HK-2 (cell line): ENCODE results near the gene ALDH1L2.

Experiments used
- DNase-seq: peaks from one replicate; pipeline ENCODE4 v3.0.0-alpha.2; 2018; ENCODE audit not compliant: unreplicated experiment

The ALDH1L2 gene

DNA sequence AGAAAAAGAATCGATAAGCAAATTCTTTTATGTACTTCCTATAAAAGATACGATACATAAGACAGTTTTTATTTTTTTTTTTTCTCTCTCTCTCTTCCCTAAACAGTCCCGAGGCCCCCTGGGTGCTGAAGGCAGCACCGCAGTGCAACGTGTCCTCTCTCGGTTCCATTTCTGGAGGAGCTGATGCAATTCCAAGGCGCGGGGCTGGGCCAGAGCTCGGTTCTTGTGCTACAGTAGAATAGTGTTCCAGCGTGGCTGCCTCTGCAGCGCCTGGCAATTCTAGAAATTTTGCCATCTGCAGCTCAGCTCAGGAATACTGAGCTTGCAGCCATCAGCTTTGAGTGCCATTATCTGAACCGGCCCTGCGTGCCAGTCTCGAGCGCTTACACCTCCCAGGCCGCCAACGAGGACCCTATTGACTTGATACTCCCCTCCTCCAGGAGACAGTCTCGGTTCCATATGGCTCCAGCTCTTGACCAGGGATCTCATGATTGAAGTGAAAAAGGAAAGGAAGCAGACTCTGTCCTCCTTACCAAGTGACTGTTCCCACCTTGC lies 630 bp downstream of the ALDH1L2 start:
- peak; percentile 41 for DNase-seq

DNA sequence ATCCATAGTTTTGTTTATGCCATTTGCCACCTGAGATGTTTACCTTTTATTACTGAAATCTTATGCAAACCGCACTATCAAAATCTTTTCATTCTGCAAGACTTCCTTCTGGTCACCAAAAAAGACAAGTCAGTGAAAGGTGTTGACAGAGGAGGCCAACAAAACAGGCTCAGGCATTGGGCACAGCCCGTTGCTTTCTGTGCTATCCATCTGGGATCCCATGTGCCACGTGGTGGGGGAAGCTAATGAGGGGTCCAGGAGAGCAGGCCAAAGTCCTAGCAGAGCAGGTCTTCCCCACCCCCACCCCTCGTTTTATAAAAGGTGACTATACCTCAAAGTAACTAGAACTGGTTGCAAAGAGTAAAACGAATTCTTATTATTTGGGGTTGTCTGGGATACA lies 1.2 kb downstream of the ALDH1L2 start:
- no peak for DNase-seq

DNA sequence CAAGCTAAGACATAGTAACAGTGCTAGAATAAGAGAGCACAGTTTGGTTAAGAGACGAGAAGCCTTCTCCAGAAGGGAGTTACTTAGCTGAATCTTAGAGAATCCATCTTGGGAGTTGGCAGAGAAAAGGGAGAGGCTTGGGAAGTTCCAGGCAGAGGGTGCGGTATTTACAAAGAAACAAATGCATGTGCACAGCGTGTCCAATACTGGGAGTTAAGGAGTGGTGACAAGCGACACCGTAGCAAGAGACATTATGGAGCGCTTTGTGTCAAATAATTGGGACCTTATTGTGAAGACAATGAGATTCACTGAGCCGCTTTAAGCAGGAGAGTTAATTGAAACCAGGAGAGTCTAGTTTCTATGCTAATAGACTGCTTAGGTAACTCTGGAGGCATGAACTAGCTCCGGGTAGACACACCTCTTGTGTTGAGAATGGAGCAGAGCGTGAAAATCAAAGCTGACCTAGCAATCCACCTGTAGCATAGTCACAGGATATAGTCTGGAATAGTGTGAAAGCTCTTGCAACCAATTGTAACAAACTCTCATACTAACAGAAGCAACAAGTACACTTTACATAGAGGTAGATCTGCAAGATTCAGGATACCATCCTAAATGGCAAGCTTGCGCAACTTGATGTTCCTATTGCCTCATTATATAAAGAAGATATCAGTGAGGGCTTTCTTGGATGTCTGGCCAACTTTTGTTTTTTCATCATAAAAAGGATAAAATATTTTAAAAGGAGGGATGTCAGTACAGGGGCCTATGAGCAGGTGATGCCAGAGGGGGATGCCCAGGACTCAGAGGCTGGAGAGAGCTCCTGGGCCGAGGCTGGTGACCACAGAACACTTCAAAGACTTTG lies 5.3 kb downstream of the ALDH1L2 start:
- DNase-seq: no peak

DNA sequence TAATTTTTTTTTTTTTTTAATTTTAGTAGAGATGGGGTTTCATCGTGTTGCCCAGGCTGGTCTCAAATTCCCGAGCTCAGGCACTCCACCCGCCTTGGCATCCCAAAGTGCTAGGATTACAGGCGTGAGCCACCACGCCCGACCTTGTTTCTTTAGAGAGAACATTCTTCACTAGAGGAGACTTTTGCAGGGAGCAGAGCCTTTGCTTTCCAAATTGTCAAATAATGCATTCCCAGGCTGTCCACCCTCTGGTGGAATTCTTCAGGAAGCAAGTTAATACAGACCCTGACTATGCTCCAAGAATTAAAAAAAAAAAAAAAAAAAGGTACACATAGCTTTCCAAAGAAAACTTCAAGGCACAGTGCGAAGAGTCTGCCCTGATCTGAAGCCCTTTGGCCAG lies 6.8 kb downstream of the ALDH1L2 start:
- no peak for DNase-seq

DNA sequence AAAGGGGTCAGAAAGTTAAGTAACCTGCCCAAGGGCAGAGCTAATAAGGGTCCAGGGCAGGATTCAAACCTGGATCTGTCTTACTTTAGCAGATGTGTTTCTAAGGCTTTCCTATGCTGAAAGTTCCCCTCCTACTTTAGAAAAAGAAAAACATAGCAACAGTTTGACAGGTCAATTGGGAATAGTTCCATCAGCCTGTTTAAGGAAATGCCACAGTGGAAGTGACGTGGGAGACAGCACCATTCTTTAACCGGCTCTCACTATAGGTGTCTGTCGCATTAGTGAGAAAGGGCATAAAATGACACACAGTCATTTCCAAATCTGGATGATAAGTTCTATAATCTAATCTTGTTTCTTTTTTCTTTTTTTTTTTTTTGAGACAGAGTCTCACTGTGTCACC lies 7.3 kb downstream of the ALDH1L2 start:
- DNase-seq: no peak

DNA sequence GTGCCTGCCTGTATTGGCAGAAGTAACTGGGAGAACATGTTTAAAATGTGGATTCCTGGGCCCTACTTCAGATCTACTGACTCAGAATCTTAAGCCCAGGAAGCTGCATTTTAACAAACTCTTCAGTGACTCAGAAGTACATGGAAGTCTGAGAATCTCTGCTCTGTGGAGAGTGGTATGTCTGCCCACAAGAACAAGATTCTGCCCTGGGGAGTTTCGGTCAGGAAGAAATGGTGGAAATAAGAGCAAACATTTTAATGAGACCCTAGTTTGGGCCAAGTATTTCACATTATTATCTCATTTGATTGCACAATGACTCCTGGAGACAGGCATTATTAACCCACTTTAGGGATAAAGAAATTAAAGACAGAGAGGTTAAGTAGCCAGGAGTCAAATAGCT lies 8.2 kb downstream of the ALDH1L2 start:
- no peak for DNase-seq

DNA sequence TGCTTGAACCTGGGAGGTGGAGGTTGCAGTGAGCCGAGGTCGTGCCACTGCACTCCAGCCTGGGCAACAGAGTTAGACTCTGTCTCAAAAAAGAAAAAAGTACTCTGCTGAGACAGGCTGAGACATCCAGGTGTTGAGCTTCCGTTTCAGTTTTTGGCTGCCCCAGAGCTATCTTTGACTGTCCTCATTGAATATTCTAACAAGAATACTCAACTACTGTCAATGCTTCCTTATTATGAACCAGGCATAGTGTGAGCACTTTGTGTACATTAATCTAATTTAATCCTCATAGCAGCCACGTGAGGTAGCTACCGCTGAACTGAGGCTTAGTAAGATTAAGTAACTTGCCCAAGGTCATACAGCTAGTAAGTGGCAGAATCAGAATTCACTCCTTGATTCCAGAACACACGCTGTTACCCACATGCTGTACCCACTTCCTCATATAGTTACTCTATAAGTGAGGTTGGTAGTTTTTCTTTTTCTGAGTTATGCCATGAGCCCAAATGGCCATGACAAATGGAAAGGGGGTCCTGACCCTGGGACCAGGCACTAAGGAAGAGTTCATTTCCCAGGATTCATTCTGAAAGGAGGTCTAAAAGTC lies 11.3 kb downstream of the ALDH1L2 start:
- no peak for DNase-seq

DNA sequence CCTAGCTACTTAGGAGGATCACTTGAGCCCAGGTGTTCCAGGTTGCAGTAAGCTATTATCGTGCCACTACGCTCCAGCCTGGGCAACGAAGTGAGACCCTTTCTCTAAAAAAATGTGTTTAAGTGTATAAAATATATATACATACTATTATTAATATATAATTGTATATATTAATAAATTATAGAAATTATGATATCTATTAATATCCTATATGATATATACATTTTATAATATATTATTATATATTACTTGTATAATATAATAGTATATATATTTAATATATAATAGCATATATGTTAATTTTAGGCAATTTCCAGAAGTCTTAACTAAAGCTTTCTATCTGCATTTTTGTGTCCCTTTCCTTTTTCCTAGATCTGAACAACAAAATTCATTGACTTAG lies 12.3 kb downstream of the ALDH1L2 start:
- no peak for DNase-seq

DNA sequence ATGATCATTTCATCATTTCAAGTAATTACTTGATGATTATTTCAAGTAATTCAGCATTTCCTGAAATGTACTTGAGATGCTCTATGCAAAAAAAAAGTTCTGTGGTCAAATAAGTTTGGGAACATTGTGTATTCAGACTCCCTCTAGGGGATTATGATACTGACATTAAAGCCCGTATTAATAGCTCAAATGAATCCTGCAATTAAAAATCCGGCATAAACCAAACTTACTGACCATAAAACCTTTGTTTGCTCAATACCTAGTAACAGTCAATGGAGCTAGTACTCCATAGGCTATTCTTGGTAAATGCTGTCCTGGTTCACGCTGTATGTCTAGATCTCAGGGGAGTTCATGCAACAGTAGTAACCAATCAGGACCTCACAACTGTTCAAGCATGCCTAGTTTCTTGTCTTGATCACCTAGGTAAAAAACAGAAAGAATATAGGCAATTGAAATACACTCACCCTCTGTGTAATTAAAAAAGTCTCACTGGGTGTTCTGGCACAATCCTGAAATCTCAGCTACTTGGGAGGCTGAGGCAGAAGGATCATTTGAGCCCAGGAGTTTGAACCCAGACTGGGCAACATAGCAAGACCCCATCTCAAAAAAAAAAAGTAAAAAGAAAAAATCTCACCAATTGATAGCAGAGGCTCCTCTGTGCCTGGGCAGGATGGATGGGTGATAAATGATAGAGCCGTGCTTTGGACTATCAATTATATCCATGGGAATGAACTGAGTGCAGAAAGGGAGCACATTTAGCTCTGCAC lies 14.1 kb downstream of the ALDH1L2 start:
- DNase-seq: no peak

DNA sequence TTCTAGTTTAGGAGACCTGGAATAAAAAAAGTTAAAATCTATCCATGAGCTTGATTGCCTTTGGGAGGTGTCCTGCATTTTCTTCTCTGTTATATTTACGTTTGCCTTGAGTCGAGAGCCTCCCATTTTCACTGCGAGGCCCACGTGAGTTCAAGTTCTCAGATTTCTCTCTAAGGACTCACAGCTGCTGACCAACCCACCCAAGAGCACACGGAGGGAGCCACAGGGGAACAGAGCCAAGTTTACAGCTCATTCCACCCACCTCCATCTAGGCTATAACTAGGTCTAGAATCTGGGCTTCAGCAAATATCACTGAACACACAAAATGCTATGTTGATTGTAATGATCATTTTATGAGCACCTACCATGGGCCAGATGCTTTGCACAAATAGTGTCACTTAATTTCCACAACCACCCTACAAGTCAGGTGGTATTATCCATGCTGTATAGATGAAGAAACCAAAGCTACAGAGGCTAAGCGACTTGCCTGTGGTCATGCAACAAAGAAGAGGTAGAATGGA lies 16.7 kb downstream of the ALDH1L2 start:
- no peak for DNase-seq

DNA sequence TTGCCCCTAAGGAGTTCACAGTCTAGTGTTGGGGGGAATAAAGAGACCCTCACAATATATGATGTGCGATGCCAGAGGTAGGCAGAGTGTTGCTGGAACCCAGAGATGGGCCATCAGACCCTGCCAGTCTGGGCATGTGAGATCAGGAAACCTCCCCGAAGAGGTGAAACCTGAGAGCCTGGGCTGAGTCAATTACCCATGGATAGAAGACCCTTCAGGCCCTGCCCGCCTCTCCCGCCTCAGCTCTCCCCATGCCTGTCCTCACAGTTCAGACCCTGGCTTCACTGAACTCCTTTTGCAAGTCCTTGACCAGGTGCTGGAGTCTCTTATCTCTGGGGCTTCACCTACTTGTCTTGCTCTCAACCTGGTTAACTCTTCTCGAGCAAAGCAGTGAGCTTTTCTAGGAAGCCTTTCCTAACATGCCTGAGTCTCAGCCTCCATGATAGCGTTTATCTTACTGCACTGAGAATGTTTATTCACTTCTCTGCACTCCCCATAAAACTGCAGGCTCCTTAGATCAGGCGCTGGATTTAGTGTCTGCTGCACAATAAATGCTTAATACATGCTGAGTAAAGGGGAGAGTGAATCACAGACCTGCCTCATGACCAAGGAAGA lies 19.6 kb downstream of the ALDH1L2 start:
- no peak for DNase-seq

DNA sequence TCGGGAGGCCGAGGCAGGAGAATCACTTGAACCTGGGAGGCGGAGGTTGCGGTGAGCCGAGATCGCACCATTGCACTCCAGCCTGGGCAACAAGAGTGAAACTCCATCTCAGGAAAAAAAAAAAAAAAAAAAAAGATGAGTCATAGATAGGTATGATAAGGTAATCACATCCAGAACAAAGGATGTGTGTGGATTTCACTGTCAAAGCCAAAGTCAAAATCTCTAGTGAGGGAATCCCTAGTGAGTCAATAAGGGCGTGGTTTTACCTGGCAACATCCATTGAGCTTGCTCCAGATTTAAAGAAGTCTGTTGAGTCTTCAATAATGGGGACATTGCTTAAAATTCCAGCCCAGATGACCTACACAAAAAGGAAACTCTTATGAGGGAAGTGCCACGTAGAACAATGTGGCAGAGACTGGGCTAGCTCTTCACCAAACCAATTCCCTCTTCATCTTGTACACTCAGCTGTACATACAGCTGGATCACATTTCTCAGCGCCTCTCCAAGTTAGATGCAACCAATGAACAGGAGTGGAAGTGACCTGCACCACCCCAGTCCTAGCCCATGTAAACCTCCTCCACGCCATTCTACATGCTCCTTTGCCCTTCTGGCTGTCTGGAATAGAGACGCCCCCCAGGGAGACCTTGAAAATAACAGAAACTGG lies 23.4 kb downstream of the ALDH1L2 start:
- DNase-seq: no peak

DNA sequence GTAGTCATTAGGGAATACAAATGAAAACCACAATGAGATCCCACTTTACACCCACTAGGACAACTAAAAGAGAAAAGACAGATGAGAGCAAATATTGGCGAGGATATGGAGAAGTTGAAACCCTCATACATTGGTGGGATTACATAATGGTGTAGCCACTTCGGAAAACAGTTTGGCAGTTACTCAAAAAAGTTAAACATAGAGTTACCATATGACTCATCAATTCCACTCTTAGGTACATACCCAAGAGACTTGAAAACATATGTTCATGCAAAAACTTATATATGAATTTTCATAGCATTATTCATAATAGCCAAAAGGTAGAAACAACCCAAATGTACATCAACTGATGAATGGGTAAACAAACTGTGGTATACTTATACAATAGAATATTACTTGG lies 27.1 kb downstream of the ALDH1L2 start:
- no peak for DNase-seq

DNA sequence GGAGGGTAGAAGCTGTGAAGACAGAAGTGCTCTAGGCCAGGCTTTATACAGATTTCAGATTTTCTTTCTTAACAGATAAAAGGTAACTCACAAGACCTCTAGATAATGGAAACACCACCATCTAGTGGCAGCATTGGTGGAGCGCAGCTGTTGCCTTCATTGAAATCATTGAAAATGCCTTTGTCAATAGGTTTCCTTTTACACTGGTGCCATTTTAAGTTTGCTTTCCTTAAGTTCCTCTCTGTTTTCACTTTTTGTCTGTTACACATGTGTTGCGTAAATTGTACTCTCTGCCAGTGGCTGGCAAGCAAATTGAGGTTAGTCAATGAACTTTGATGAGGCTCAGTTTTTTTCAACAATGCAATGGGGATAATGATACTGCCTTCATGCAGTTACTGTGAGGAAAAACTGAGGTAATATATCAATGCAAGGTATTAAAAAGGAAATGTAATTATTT lies 31.1 kb downstream of the ALDH1L2 start:
- peak; percentile 57 for DNase-seq

DNA sequence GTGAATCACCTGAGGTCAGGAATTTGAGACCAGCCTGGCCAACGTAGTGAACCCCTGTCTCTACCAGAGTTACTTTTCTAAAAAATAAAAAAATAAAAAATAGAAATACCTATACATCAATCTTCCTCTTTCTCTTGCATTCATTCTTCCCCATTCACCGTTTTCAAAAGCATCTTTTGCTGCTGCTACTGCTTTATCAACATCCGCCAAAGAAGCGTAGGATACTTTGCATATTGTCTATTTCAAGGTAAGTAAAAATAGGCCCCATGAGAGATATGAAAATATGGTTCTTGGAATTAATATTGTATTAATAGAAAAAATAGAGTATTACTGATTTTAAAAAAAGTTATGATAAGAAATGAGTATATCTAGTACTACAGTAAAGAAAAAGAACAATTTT lies 32.3 kb downstream of the ALDH1L2 start:
- no peak for DNase-seq

DNA sequence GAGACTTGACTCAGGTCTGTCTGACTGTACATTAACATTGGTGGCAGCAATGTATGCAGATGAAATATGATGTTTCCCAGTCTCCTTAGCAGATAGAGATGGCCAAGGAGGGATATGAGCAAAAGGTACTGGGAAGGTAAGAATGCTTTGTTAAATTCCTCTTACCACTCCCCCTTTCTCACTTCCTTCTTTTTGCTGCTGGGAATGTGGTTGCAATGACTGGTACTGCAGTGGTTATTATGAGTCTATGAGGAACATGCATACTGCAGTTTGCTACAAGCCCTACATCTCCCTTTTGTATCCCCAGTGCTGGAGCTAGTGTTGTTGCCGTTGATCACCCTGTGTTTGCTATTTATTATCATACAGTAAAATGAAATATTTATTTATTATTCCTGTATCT lies 35.9 kb downstream of the ALDH1L2 start:
- no peak for DNase-seq

DNA sequence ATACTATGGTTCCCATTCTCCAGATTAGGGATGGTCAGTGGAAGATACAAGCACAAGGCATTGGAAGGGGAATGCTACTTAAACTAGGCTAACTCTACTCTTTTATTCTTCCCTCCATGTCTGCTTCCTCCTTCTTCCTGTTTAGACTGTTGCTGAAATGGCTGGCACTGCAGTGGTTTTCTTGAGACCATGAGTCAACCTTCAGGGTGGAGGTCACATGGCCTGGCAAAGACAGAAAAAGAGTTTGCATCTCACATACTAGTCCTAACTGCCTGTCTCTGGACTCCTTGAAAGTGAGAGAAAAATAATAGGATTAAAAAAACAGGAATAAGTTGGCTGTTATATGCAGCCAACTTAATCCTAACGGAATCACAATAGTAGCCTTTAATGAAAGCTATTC lies 37.0 kb downstream of the ALDH1L2 start:
- no peak for DNase-seq

DNA sequence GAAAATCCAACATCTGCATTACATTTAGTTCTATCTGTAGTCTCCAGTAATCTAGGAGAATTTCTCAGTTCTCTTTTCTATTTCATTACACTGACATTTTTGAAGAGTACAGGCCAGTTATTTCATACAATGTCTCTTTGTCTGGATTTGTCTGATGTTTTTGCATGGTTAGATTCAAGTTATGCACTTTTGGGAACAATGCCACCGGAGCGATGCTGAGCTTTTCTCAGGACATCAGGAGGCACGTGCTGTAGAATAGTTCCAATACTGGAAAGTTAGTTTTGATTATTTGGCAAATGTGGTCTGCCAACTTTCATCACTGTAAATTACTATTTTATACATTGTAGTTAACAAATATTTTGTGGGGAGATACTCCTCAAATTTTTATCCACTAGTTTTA lies 43.1 kb downstream of the ALDH1L2 start:
- no peak for DNase-seq

DNA sequence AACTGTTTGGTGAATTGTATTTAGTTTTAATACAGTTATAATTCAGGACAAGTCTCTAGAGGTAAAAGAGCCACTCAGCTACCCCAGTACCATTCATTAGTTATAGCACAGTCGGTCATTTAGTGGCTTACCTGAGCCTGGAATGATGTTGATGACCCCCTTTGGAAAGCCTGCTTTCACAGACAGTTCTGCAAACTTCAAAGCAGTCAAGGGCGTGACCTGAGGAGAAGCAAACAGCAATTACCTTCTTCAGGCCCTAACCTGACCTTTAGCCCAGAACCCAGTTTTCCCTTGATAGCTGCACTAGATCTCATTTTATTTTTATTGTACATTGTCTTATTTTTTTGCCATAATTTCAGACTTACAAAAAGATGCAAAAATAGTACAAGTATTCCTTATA lies 43.8 kb downstream of the ALDH1L2 start:
- no peak for DNase-seq

DNA sequence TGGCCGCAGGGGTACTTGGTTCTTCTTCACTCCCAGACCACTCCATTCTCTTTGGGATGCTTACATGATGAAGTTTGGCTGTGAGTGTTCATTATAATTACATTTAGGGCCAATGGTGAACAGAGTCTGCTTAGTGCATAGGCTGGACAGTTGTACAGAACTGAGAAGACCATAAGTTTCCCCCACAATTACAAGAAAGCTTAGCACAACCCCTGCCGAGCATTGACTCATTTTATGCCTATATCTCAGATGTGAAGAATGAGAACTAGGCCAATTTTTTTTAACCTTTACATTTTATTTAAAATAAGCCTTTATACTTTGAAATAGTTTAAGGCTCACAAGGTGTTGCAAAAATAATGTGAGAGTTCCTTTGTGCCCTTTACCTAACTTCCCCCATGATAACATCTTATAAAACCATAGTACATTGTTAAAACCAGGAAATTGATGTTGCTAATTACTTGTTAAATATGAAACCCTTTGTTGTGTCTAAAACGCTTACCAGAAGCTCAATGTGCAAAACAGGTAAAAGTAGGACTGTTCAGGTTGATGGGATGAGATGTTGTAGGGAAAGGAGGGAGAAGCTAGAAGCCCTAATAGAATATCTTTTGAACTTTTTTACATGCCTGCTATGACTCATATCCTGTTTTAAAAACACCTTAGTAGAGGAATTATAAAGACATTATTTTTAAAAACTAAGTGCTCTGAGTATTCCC lies 47.2 kb downstream of the ALDH1L2 start:
- no peak for DNase-seq

DNA sequence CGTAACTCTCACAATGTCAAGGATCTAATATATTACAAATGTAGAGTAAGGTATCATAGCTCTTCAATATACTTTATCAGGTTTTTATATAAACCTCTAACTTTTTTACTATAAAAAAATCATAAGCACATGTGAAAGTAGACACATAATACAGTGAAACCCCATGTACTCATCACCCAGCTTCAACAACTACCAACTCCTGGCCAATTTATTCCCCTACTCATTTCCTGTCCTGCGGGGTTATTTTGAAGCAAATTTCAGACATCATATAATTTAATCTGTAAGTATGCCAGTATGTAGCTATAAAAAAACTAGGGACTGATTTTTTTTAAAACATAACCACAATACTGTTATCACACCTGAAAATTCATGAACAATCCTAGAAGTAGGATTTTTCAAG lies 50.4 kb downstream of the ALDH1L2 start:
- no peak for DNase-seq
